Activated CD4-positive, alpha-beta T cell treated with anti-CD3 and anti-CD28 coated beads, Interleukin-2, amount 10 ng/mL, durations not matched to agents 24 days and 14 days (primary cell): ENCODE results near the gene CNTNAP2. TPM values are rescaled to one million over a fixed set of nuclear protein-coding genes. Genes with fewer than 3 reads are reported as not detected.

Experiments
- DNase-seq: peaks from one replicate; pipeline ENCODE4 v3.0.0; 2022
- H3K27ac Mint-ChIP-seq: one replicate; pipeline ENCODE4 v1.8.0; 2022; ENCODE audit warnings: mild to moderate bottlenecking, mixed read lengths
- H3K27me3 Mint-ChIP-seq: one replicate; pipeline ENCODE4 v1.8.0; 2022; ENCODE audit warnings: mixed read lengths
- H3K36me3 Mint-ChIP-seq: one replicate; pipeline ENCODE4 v1.8.0; 2022; ENCODE audit warnings: low read depth, mild to moderate bottlenecking, mixed read lengths
- H3K4me1 Mint-ChIP-seq: one replicate; pipeline ENCODE4 v1.8.0; 2021; ENCODE audit warnings: mixed read lengths
- H3K4me3 Mint-ChIP-seq: one replicate; pipeline ENCODE4 v1.8.0; 2022; ENCODE audit warnings: mild to moderate bottlenecking, moderate library complexity, mixed read lengths
- H3K9me3 Mint-ChIP-seq: one replicate; pipeline ENCODE4 v1.8.0; 2021; ENCODE audit warnings: mixed read lengths
- intact Hi-C: fragments of 100-400 bp; cut with micrococcal nuclease; formaldehyde crosslinking; loops from one replicate; pipeline ENCODE4 v1.15.1; 2023
- total RNA-seq: library from RNA; stranded (reverse); gene quantifications from 2 replicates; pipeline ENCODE4 v1.2.3, GENCODE V29; 2022

The CNTNAP2 gene
- total RNA-seq = not detected in 2 replicates

DNA sequence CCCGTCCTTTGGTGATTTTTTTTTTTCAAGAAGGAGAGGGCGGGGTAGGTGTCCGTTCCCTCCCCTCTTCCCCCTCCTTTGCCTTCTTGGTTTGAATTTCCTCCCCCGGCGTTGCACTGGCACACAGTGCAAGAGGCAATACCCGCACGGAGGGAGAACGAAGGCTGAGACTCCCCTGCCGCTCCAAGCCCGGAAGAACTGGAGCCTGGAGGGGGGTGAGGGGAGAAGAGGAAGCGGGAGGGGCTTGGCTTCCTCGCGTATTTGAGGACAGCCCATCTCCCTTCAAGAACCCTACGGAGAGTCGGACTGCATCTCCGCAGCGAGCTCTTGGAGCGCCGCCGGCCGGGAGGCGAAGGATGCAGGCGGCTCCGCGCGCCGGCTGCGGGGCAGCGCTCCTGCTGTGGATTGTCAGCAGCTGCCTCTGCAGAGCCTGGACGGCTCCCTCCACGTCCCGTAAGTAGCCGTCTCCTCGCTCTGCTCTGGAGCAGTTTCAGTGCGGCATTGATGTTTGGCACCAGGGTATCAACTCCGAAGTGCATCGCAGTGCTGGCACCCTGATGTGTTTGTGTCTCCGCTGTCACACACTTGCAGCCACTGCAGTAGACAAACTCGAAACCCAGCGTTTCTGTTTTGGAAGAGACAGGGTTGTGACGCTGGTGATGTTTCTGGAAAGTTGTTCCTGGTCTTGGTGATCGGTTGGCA, at the start of gene CNTNAP2:
TSS of gene CNTNAP2 (plus strand) at position 281 of the 702 bp plus-strand sequence. CDS start at position 357, 76 bp downstream.
- Mint-ChIP-seq H3K9me3 (no peaks in the 10 kb centered on the region), H3K27ac (no peak within 1 kb of the TSS), H3K4me3 (peak within 1 kb of the TSS; percentile 61), H3K27me3 (peaks cover 23% of the 10 kb centered on the region), H3K4me1 (peaks cover 2% of the 10 kb centered on the region), H3K36me3 (no peaks in the 10 kb centered on the region)
- intact Hi-C loops = no loop called here
- DNase-seq = no peak

DNA sequence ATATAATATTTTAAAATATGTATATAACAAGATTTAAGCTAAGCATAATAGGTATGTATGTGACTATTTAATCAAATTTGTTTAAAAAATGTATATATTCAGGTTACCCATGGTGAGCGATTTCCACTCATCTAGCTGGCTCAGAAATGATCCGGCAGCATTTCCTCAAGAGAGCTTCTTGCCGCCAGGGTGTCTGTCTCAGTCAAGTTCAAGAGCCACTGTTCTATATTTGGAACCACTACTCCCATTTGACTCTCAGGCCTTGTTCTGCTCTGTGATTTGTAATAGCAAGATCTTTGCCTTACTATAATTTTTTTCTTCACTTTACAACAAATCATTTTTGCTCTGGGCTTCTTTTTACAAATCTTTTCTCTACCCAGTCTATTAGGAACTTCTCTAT, 48.7 kb upstream of the CNTNAP2 start:
- no peak for DNase-seq
- Mint-ChIP-seq H3K27me3 (no peaks in the 10 kb centered on the region), H3K4me1 (no peaks in the 10 kb centered on the region), H3K9me3 (no peaks in the 10 kb centered on the region), H3K36me3 (no peaks in the 10 kb centered on the region), H3K27ac (no peak overlapping the region), H3K4me3 (no peak overlapping the region)
- intact Hi-C loops = no loop called here

DNA sequence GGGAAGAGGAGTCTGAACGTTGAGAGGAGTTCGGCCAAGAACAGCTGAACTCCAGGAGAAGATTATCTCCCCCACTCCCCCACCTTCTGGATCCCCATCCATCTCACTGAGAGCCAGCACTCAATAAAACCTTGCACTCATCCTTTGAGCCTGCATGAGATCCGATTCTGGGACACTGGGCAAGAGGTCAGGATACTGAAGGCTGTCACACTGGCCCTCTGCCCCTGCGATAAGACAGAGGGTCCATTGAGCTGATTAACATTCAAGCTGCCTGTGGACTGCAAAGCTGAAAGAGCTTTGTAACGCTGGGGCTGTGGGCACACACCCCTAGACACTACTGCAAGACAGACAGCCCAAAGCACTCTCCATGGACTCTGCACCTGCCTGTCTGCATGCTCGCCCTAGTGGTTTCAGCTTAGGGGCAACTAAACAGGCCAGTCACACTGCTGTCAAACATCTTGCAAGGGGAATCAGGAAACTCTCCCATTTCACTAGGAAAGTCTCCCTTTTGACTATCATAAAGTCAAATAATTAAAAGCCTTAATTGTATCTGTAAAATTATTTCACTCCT, 42.3 kb upstream of the CNTNAP2 start:
- Mint-ChIP-seq H3K4me1 (no peaks in the 10 kb centered on the region), H3K27ac (no peak overlapping the region), H3K9me3 (no peaks in the 10 kb centered on the region), H3K27me3 (no peaks in the 10 kb centered on the region), H3K36me3 (no peaks in the 10 kb centered on the region), H3K4me3 (no peak overlapping the region)
- no peak for DNase-seq
- intact Hi-C loops = no loop called here

GRCh38 chr7:146076344-146076743, 40.3 kb upstream of the CNTNAP2 start:
- H3K36me3 Mint-ChIP-seq = no peaks in the 10 kb centered on the region
- H3K27me3 Mint-ChIP-seq = no peaks in the 10 kb centered on the region
- H3K27ac Mint-ChIP-seq = no peak overlapping the region
- H3K9me3 Mint-ChIP-seq = no peaks in the 10 kb centered on the region
- intact Hi-C loops = no loop called here
- no peaks in the 10 kb centered on the region for H3K4me1 Mint-ChIP-seq
- DNase-seq = no peak
- H3K4me3 Mint-ChIP-seq = no peak overlapping the region

DNA sequence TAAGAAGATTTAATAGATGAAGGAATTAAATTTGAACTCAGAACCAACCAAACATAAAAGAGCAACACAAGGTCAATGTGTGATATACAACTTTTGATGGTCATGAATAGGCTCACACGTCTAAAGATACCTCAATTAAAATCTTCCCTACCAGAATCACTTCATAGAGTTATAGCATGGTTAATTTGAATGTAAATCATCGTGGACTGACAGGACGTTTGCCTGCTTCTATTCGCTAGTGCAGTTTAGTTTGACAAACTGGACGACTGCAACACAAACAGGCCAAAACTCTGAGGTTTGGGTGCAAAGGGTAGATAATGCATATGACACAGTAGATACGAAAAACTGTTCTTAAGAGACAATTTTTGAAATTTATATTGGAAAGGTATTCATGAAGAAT, 32.5 kb upstream of the CNTNAP2 start:
- Mint-ChIP-seq H3K27me3 (no peaks in the 10 kb centered on the region), H3K9me3 (no peaks in the 10 kb centered on the region), H3K27ac (no peak overlapping the region), H3K4me3 (no peak overlapping the region), H3K4me1 (no peaks in the 10 kb centered on the region), H3K36me3 (no peaks in the 10 kb centered on the region)
- intact Hi-C loops = no loop called here
- DNase-seq = no peak

DNA sequence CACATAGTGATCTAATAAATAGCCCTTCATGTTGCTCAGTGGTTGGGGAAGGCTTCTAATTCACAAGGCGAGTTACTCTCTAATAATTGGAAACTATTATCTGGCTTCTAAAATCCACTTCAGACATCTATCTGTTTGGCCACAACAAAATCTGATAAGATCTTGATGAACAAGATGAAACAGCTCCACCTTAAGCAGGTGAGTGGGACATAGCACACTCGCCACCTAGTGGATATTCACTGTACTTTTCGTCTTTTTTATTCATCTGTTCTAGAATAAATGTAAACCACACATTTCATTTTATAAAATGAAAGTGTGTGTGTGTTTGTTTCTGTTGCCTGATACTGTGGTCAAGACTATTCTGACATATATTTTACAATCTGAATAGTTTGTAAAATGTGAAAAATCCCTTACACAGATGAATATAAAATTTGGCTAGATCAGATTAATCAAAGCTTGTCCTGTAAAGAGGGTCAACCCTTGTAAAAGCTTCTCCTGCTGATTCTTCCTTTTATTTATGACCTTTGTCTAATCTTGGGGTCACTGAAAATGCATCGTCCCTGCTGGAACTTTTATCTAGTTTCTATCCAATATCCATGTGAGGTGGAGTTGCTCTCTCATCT, 26.5 kb upstream of the CNTNAP2 start:
- intact Hi-C loops = loop anchor here (10.0 kb wide), 1 partner anchor 1055 kb away; no protein-coding TSS in a partner anchor
- H3K4me1 Mint-ChIP-seq = no peaks in the 10 kb centered on the region
- no peaks in the 10 kb centered on the region for H3K36me3 Mint-ChIP-seq
- no peaks in the 10 kb centered on the region for H3K27me3 Mint-ChIP-seq
- no peak overlapping the region for H3K4me3 Mint-ChIP-seq
- H3K9me3 Mint-ChIP-seq = no peaks in the 10 kb centered on the region
- no peak for DNase-seq
- H3K27ac Mint-ChIP-seq = no peak overlapping the region

- Mint-ChIP-seq H3K27me3 (no peaks in the 10 kb centered on the region), H3K27ac (no peak overlapping the region), H3K4me3 (no peak overlapping the region), H3K9me3 (no peaks in the 10 kb centered on the region), H3K4me1 (no peaks in the 10 kb centered on the region), H3K36me3 (no peaks in the 10 kb centered on the region)
- DNase-seq = no peak
- intact Hi-C loops = loop anchor here (10.0 kb wide), 1 partner anchor 1060 kb away; no protein-coding TSS in a partner anchor
Measured at GRCh38 chr7:146094356-146094755, 22.2 kb upstream of the CNTNAP2 start.

GRCh38 chr7:146096994-146097393, 19.6 kb upstream of the CNTNAP2 start:
- Mint-ChIP-seq H3K4me3 (no peak overlapping the region), H3K4me1 (no peaks in the 10 kb centered on the region), H3K27me3 (no peaks in the 10 kb centered on the region), H3K9me3 (no peaks in the 10 kb centered on the region), H3K36me3 (no peaks in the 10 kb centered on the region), H3K27ac (no peak overlapping the region)
- intact Hi-C loops = loop anchor here (10.0 kb wide), 1 partner anchor 1062 kb away; no protein-coding TSS in a partner anchor
- no peak for DNase-seq

GRCh38 chr7:146106319-146106718, 10.3 kb upstream of the CNTNAP2 start:
- Mint-ChIP-seq H3K36me3 (no peaks in the 10 kb centered on the region), H3K27ac (no peak overlapping the region), H3K4me1 (no peaks in the 10 kb centered on the region), H3K27me3 (no peaks in the 10 kb centered on the region), H3K9me3 (no peaks in the 10 kb centered on the region), H3K4me3 (no peak overlapping the region)
- intact Hi-C loops = no loop called here
- DNase-seq = no peak

DNA sequence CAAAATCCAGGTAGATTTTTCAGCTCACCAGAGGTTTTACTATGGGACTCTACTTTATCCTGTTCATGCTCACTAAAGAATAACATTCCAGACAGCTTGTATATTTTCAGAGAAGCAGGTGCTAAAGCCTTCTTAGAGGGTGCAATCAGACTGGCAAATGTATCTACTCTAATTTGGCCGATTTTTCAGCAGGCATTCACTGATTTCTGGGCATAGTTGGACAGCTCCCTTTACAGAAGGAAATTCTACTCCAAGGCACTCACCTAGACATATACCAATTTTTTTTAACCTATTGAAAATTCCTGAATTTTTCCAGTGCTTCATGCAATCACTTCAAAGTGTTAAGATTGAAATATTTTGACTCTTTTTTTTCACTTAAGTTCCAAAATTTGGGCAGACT, 3.8 kb upstream of the CNTNAP2 start:
- Mint-ChIP-seq H3K27me3 (peaks cover 22% of the 10 kb centered on the region), H3K4me1 (peaks cover 2% of the 10 kb centered on the region), H3K27ac (no peak overlapping the region), H3K36me3 (no peaks in the 10 kb centered on the region), H3K9me3 (no peaks in the 10 kb centered on the region), H3K4me3 (no peak overlapping the region)
- intact Hi-C loops = no loop called here
- DNase-seq = no peak

DNA sequence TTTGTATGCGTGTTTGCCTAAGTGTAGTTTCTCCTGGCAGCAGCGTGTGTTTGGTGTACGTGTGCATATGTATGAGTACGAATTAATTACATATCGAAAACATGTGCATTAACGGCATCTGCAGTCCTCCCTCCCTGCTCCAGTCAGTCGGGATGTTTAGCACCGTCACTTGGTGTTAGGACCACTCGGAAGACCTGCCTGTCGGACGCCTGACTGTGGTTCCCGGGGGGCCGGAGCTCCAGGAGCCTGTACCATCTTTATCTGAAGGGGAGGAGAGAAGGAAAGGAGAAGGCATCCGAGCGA, 1.1 kb upstream of the CNTNAP2 start:
- H3K4me1 Mint-ChIP-seq = peaks cover 2% of the 10 kb centered on the region
- intact Hi-C loops = no loop called here
- DNase-seq = no peak

DNA sequence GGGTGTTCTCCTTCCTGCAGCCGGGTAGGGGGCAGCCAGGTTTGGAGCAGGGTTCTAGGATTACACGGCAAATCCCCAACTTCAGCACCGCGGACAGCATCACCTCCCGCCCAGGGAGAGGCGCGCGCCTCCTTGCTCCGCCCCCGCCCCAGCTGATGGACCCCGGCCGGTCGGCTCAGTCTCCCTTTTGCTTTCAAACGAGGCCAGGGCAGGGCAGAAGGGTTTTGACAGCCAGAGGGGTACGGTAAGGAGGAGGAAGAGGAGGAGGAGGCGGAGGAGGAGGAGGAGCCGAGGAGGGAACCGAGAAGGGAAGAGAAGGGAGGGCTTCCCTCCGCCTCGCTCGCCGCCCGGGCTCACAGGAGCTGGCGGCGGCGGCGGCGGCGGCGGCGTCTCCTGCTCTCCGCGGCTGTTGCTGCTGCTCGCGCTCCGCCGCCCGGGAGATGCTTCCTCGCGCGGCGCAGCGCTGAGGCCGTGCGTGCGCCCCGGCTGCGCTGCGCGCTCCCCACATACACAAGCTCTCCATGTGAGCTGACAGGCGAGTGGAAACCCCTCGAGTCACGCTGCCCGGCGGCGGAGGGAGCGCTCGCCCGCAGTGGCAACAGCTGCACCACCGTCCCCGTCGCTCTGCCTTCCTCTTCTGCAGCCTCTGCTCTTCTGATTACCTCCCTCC, 615 bp upstream of the CNTNAP2 start:
- peaks cover 2% of the 10 kb centered on the region for H3K4me1 Mint-ChIP-seq
- H3K27ac Mint-ChIP-seq = no peak overlapping the region
- no peaks in the 10 kb centered on the region for H3K9me3 Mint-ChIP-seq
- no peaks in the 10 kb centered on the region for H3K36me3 Mint-ChIP-seq
- peaks cover 23% of the 10 kb centered on the region for H3K27me3 Mint-ChIP-seq
- H3K4me3 Mint-ChIP-seq = peak overlapping the region; percentile 61
- intact Hi-C loops = no loop called here
- DNase-seq = peak; percentile 74

More for the DNA sequence above, 1.1 kb upstream of the CNTNAP2 start:
- Mint-ChIP-seq H3K27ac (no peak overlapping the region), H3K36me3 (no peaks in the 10 kb centered on the region), H3K27me3 (peaks cover 23% of the 10 kb centered on the region), H3K4me3 (no peak overlapping the region), H3K9me3 (no peaks in the 10 kb centered on the region)

- intact Hi-C loops = no loop called here
- Mint-ChIP-seq H3K27me3 (peaks cover 23% of the 10 kb centered on the region), H3K9me3 (no peaks in the 10 kb centered on the region), H3K36me3 (no peaks in the 10 kb centered on the region), H3K4me3 (no peak overlapping the region), H3K4me1 (peaks cover 2% of the 10 kb centered on the region), H3K27ac (no peak overlapping the region)
- no peak for DNase-seq
Measured at GRCh38 chr7:146117576-146117975, 975 bp downstream of the CNTNAP2 start.

DNA sequence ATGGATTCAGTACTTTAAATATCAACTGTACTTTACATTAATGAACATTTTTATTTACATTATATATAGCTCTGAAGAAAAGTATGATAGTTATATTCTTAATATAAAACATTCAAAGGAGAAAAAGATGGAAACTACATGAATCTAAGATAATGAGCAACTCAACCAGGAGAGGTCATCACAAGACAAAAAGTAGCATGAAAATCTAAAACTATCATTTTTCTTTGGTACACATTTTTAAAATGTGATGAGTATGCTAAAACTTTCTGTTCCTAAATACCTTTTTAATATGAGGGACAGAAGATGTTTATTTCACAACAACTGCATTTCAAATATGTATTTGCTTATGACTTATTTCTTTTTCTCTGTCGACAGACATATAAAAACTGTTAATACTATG, 2.4 kb downstream of the CNTNAP2 start:
- no peaks in the 10 kb centered on the region for H3K9me3 Mint-ChIP-seq
- H3K27ac Mint-ChIP-seq = no peak overlapping the region
- intact Hi-C loops = no loop called here
- no peaks in the 10 kb centered on the region for H3K36me3 Mint-ChIP-seq
- H3K4me3 Mint-ChIP-seq = no peak overlapping the region
- H3K4me1 Mint-ChIP-seq = peaks cover 2% of the 10 kb centered on the region
- DNase-seq = no peak
- peaks cover 23% of the 10 kb centered on the region for H3K27me3 Mint-ChIP-seq
